ENCODE results near the gene ZNF444. TPM values are rescaled to one million over a fixed set of nuclear protein-coding genes. Genes with fewer than 3 reads are reported as not detected.

ZNF444 gene
- total and polyA plus RNA-seq, 9 of the 15 experiments (the other 6 are each of a cell fraction or from before 2014, with no cell fraction given): 0.39 to 40.0 (median 6.9) TPM

DNA sequence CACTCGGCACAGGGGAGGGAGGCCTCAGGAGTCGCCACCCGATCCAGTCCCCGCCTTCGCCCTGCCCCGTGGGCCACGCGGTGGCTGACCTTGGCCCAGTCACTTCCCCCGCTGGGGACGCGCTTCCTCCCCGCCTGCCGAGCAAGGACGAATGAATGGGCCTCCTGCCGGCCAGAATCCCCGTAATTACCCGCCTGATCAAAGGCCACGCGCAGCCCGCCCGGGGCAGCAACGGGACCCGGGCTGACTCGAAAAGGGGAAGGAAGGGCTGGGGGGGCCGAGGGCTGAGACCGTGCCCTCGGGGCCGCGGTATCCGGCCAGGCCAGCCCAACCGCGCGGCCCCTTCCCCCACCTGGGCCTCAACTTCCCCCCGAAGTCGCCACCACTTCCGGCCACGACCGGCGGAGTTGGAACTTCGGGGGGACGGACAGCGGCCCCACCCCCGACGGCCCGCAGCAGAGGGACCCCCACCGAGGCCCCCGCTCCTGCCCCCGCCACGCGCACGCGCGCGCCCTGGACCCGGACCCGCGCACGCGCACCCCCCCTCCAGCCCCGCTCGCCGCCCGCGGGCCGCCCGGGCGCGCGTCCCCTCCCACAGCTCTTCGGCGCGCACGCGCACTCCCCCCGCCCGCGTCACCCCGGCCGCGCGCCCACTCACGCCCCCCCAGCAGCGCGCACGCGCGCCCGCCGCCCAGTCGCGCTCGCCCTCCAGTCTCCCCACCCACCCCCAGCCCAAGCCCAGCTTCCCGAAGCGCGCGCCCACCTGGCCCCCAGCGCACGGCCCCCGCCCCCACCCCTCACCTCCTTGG lies 20.5 kb upstream of the ZNF444 start (continued):
- TF ChIP-seq, protein P1, sequence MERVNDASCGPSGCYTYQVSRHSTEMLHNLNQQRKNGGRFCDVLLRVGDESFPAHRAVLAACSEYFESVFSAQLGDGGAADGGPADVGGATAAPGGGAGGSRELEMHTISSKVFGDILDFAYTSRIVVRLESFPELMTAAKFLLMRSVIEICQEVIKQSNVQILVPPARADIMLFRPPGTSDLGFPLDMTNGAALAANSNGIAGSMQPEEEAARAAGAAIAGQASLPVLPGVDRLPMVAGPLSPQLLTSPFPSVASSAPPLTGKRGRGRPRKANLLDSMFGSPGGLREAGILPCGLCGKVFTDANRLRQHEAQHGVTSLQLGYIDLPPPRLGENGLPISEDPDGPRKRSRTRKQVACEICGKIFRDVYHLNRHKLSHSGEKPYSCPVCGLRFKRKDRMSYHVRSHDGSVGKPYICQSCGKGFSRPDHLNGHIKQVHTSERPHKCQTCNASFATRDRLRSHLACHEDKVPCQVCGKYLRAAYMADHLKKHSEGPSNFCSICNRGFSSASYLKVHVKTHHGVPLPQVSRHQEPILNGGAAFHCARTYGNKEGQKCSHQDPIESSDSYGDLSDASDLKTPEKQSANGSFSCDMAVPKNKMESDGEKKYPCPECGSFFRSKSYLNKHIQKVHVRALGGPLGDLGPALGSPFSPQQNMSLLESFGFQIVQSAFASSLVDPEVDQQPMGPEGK (CRISPR knock-in tag; IDR thresholded peaks at IDR 0.05; ENCODE audit: borderline replicate concordance): no peak
- TF ChIP-seq SOX6 (IDR thresholded peaks at IDR 0.05): no peak

DNA sequence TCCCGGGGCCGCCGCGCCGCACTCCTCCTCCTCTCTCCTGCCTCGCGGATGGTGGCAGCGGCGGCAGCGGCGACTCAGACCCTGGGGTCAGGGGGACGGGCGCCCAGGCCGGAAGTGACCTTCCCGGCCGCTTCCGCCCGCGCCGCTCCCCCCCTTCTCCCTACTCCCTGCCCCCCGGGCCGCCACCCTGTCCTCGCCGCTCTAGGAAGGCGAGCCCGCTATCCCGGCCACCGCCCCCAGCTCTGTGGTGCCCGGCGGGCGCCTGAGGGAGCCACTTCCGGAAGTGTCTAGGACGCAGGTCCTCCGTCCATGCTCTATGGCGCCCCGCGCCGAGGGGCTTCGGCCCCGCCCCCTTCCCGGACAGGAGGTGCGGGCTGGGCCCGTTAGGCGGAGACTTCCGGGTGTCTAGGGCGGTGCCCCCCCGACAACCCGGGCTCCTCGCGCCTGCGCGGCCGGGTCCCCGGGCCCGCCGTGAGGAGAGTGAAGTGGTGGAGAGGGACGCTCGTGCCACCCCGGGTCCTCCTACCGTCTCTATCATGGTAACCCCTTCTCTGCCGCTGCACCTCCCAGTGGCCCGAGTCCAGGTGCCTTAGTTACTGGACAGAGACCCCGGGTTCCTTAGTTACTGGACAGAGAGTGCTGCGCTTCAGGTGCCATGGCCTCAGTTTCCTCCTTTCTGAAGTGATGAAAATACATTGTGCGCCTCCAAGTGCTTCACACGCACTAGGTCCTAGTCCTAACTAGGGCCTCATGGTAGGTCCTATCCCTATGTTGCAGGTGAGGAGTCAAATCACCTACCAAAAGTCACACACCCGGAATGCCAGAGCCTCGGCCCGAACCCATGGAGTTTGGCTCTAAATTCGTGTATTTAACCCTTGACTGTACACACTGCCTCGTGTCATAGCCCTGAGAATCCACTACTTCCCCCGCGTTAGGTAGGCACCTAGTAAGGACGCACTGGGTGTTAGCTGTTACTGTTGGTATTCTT lies 19.6 kb upstream of the ZNF444 start, which contains the start of gene ZNF787:
ZNF787 (minus strand) TSS at position 116 of the 988 bp plus-strand sequence. CDS start 18,078 bp downstream, outside the sequence.
- BruUV-seq (replicated peaks): TSS peak; percentile 97
- in situ Hi-C loops (cut with MboI): no loop called here
- DNase-seq (ENCODE audit: extremely low read depth in 1 of 4, low spot score in 3 of 4): peak; percentile 94 to 99 (median 96)
- Histone ChIP-seq H3K4me3 (peak within 1 kb of the TSS; percentile 95), H3K9ac (ENCODE audit: insufficient read depth in 1 of 2, low read depth in 2 of 2, low read length in 2 of 2) (peak within 1 kb of the TSS; percentile 98 to 99), H4K20me1 (replicated peaks; ENCODE audit: control insufficient read depth, insufficient read depth, low read length) (peaks cover 25% of the 10 kb centered on the region), H3K9me1 (ENCODE audit: control insufficient read depth, insufficient read depth, low read length) (peaks cover 6% of the 10 kb centered on the region), H3K9me3 (replicated peaks; ENCODE audit: control insufficient read depth, insufficient read depth, low read depth, low read length) (no peaks in the 10 kb centered on the region), H3K27ac (ENCODE audit: extremely low read depth, low read depth, low read length) (peak within 1 kb of the TSS; percentile 99), H3K4me2 (ENCODE audit: insufficient read depth, low read length) (peak within 1 kb of the TSS; percentile 95), H3K79me2 (ENCODE audit: control insufficient read depth, insufficient read depth, low read length) (peaks cover 42% of the 10 kb centered on the region), H3K27me3 (ENCODE audit: control insufficient read depth in 2 of 2, insufficient read depth in 2 of 2, low read length in 2 of 2) (no peaks in the 10 kb centered on the region), H3K4me1 (replicated peaks in 1 of 2; ENCODE audit: control insufficient read depth in 2 of 2, insufficient read depth in 2 of 2, low read length in 2 of 2) (peaks cover 31 to 56% of the 10 kb centered on the region in 2 experiments), H2AFZ (ENCODE audit: low read depth, low read length) (peak within 1 kb of the TSS; percentile 97), H3K36me3 (ENCODE audit: control insufficient read depth, insufficient read depth, low read length) (peaks cover 29% of the 10 kb centered on the region)
- WGBS (ENCODE audit: insufficient coverage, low coverage, missing lambda C conversion rate): 6% methylated on average over 45 of the region's 74 CpGs
- intact Hi-C loops (cut with micrococcal nuclease): loop anchor here (2.0 kb wide), 1 partner anchor 19 kb away; the partner anchor contains the start of gene ZNF444
- ChIA-PET CTCF (ENCODE audit: low intra/inter-chr PET ratio) (no interaction called here), POLR2A (interaction anchor here (0.6 to 1.7 kb wide), 5 partner anchors 15 to 56 kb away, joined by 3 to 8 read pairs (median 4); no protein-coding TSS in a partner anchor)
- FAIRE-seq: peak; percentile 81
- ATAC-seq: peak; percentile 85
- TF ChIP-seq, protein P2, sequence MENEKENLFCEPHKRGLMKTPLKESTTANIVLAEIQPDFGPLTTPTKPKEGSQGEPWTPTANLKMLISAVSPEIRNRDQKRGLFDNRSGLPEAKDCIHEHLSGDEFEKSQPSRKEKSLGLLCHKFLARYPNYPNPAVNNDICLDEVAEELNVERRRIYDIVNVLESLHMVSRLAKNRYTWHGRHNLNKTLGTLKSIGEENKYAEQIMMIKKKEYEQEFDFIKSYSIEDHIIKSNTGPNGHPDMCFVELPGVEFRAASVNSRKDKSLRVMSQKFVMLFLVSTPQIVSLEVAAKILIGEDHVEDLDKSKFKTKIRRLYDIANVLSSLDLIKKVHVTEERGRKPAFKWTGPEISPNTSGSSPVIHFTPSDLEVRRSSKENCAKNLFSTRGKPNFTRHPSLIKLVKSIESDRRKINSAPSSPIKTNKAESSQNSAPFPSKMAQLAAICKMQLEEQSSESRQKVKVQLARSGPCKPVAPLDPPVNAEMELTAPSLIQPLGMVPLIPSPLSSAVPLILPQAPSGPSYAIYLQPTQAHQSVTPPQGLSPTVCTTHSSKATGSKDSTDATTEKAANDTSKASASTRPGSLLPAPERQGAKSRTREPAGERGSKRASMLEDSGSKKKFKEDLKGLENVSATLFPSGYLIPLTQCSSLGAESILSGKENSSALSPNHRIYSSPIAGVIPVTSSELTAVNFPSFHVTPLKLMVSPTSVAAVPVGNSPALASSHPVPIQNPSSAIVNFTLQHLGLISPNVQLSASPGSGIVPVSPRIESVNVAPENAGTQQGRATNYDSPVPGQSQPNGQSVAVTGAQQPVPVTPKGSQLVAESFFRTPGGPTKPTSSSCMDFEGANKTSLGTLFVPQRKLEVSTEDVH (IDR thresholded peaks at IDR 0.05; ENCODE audit: low read depth, partially characterized antibody): peak; percentile 88
- TF ChIP-seq, protein P3, sequence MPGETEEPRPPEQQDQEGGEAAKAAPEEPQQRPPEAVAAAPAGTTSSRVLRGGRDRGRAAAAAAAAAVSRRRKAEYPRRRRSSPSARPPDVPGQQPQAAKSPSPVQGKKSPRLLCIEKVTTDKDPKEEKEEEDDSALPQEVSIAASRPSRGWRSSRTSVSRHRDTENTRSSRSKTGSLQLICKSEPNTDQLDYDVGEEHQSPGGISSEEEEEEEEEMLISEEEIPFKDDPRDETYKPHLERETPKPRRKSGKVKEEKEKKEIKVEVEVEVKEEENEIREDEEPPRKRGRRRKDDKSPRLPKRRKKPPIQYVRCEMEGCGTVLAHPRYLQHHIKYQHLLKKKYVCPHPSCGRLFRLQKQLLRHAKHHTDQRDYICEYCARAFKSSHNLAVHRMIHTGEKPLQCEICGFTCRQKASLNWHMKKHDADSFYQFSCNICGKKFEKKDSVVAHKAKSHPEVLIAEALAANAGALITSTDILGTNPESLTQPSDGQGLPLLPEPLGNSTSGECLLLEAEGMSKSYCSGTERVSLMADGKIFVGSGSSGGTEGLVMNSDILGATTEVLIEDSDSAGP (CRISPR knock-in tag; IDR thresholded peaks at IDR 0.05): no peak
- TF ChIP-seq DACH1 (IDR thresholded peaks at IDR 0.05; ENCODE audit: partially characterized antibody) (peak; percentile 16), GABPB1 (CRISPR knock-in tag; IDR thresholded peaks at IDR 0.05) (peak; percentile 95), DNMT1 (IDR thresholded peaks at IDR 0.05) (no peak), SIN3A (IDR thresholded peaks at IDR 0.05; ENCODE audit: borderline replicate concordance in 2 of 2, control insufficient read depth in 1 of 2, low read depth in 2 of 2, low read length in 2 of 2) (peak; percentile 22 to 78; a peak in 1 of 4 replicates), KDM4B (IDR thresholded peaks at IDR 0.05; ENCODE audit: borderline replicate concordance in 2 of 2, low read depth in 1 of 2) (peak in 1 of 2 experiments; percentile 97; a peak in 2 of 4 replicates)
